ENCODE data around the gene POU6F2. TPM values are rescaled to one million over a fixed set of nuclear protein-coding genes. Genes with fewer than 3 reads are reported as not detected.

Gene POU6F2
- total RNA-seq, 8 experiments from 2014 or later = 0.15 to 11.1 (median 6.9) TPM; not detected in 1

DNA sequence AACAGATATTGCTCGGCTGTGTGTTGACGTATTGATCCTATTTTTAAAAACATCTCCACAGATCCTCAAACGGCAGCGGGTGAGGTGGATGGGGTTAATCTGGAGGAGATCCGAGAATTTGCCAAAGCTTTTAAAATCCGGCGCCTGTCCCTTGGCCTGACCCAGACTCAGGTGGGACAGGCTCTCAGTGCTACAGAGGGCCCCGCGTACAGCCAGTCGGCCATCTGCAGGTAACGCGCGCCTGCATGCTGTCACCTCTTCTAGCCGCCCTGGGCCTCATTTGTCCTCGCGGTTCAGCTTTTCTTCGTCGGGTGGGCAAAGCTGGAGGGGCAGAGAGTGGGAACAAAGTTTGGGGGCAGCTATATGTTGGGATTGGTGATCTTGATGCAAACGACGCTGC lies 482.8 kb downstream of the POU6F2 start:
- WGBS, 10 experiments = 73 to 100% (median 98%) methylated on average over 1 to 18 of the region's 20 CpGs; no CpG with 5 or more reads in 4 of the 10 experiments
- in situ Hi-C loops (cut with MboI; ENCODE audit: low pct_unique_long_range_greater_than_20kb in 2 of 9, low sequenced_read_pairs in 9 of 9, unreplicated experiment in 9 of 9) = loop anchor here in 6 of 9 experiments (10.0 to 25.0 kb wide), 3 partner anchors 523 to 673 kb away; no protein-coding TSS in a partner anchor
- Histone ChIP-seq H3K4me3 (no peak overlapping the region), H3K4me1 (replicated peaks in 1 of 2) (peaks cover 11 to 13% of the 10 kb centered on the region in 2 donors), H3K27ac (no peak overlapping the region)
- no peak for ATAC-seq (replicated peaks in 6 of 8)

DNA sequence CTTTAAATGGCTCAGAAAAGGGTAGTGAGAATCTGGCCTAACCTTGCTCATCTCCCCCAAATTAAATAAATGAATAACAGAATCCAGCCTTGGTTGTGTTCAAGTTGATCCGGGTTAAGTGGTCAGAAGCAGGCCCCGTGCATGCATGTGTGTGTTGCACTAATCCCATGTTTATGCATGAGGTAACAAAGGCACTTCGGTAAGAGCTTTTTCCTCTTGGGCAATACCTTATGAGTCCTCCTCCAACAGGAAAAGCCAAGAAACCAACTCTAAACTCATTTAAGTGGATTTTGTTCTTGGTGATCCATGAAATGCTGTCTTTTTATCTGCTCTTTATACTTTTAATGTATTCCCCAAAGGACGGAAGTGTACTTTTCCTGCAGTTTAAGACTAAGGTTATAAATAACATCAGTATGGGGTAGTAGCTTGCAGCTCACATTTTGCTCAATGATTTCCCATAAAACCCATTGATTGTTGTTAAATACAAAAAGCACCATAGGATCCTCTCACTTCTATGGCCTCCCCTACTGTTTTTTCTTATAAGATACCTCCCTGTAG lies 483.6 kb downstream of the POU6F2 start:
- Histone ChIP-seq H3K27ac (no peak overlapping the region), H3K4me1 (replicated peaks in 1 of 2) (peaks cover 11 to 13% of the 10 kb centered on the region in 2 donors), H3K4me3 (no peak overlapping the region)
- ATAC-seq (replicated peaks in 6 of 8) = no peak
- WGBS, 10 experiments = 50 to 100% (median 70%) methylated on average over 1 to 4 of the region's 4 CpGs; no CpG with 5 or more reads in 2 of the 10 experiments
- in situ Hi-C loops (cut with MboI; ENCODE audit: low pct_unique_long_range_greater_than_20kb in 2 of 9, low sequenced_read_pairs in 9 of 9, unreplicated experiment in 9 of 9) = loop anchor here in 6 of 9 experiments (10.0 to 25.0 kb wide), 3 partner anchors 524 to 674 kb away; no protein-coding TSS in a partner anchor

DNA sequence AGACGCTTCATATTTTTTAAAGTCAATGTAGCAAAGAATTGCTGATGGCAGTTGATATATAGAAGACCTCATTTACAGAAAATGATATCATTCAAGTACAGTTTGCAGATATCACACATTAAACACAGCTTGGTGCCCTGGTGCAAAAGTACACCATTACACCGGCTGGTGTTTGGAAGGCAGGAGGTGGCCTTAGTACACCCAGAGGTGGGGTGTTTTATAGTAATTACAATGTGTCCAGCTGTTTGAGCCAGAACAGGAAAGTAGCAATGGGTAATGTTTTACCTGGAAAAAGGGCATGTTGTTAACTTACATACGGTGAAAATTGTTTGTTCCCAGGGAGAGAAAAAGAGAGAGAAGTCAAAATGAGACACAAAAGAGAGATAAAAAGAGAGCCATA lies 485.5 kb downstream of the POU6F2 start:
- in situ Hi-C loops (cut with MboI; ENCODE audit: low pct_unique_long_range_greater_than_20kb in 2 of 9, low sequenced_read_pairs in 9 of 9, unreplicated experiment in 9 of 9) = loop anchor here in 6 of 9 experiments (10.0 to 25.0 kb wide), 3 partner anchors 526 to 676 kb away; no protein-coding TSS in a partner anchor
- WGBS, 10 experiments = 74 to 100% (median 88%) methylated on average over 1 to 3 of the region's 3 CpGs; no CpG with 5 or more reads in 1 of the 10 experiments
- Histone ChIP-seq H3K27ac (no peak overlapping the region), H3K4me1 (replicated peaks in 1 of 2) (peaks cover 10 to 16% of the 10 kb centered on the region in 2 donors), H3K4me3 (no peak overlapping the region)
- no peak for ATAC-seq (replicated peaks in 6 of 8)

DNA sequence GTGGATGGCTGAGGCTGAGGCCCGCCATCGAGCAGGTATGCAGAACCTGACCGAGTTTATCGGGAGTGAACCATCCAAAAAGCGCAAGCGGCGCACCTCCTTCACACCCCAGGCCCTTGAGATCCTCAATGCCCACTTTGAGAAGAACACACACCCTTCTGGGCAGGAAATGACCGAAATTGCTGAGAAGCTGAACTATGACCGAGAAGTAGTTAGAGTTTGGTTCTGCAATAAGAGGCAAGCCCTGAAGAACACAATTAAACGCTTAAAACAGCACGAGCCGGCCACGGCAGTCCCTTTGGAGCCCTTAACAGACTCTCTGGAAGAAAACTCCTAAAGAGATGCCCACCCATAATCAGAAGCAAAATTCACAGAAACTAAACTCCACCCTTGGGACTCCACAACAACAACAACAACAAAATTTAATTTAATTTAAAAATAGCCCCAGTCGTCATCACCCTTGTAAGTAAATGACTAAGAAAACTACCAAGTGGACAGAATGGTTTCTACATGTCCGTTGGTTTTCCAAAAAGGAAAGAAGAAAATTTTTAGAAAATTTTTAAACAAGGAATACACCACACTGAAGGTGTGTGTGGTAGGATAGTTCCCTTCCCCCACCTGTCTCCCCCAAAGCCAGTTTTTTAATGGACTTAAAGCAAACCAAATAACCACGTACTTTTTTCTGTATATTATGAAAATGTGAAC lies 486.8 kb downstream of the POU6F2 start:
- WGBS, 10 experiments = 17 to 88% (median 55%) methylated on average over 1 to 15 of the region's 16 CpGs; no CpG with 5 or more reads in 1 of the 10 experiments
- Histone ChIP-seq H3K27ac (no peak overlapping the region), H3K4me3 (no peak overlapping the region), H3K4me1 (replicated peaks in 1 of 2) (peaks cover 4 to 12% of the 10 kb centered on the region in 2 donors)
- peak in 1 of 8 experiments; percentile 29 for ATAC-seq (replicated peaks in 6 of 8)
- in situ Hi-C loops (cut with MboI; ENCODE audit: low pct_unique_long_range_greater_than_20kb in 2 of 9, low sequenced_read_pairs in 9 of 9, unreplicated experiment in 9 of 9) = loop anchor here in 6 of 9 experiments (10.0 to 25.0 kb wide), 3 partner anchors 527 to 677 kb away; no protein-coding TSS in a partner anchor

DNA sequence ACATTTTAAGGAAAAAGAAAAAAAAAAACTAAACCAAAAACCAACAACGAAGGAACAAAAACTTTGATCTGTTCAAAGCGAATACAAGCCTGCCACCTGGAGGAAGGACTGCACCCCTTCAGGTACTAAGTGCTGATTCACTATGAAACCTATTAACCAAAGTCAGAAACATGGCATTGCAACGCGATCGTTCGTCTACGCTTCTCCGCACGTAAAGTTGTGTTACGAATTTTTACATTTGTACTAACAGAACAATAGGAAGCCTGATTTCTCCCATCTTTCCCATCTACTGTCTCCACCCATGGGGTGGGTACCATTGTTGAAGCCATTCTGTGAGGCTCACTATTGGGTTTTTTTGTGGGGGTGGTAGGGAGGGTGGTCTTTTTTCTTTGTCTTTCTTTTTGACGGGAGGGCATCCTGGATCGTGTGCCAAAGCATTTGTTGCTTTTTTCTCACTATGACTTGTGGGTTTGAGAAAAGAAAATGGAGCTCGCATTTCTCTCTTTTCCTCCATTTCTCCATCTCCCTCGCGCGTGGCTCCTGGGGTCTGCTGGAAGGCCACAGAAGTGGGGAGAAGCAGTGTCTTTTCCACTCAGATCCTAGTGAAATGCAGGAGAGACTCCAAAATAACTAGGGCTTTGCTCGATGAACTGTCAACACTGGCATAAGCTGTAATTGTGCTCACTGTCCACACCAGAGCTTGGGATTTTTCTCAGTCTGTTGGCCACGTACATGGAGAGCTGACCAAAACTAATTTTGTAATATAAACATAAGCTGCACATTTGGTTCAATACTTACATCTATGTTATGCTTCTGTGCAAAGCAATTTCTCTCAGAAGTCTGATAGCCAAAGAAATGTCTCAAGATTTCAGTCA lies 487.6 kb downstream of the POU6F2 start:
- peak in 7 of 8 experiments; percentile 43 to 88 (median 60) for ATAC-seq (replicated peaks in 6 of 8)
- peaks cover 2 to 9% of the 10 kb centered on the region in 2 donors for H3K4me1 ChIP-seq (replicated peaks in 1 of 2)
- no peak overlapping the region for H3K27ac ChIP-seq
- H3K4me3 ChIP-seq = no peak overlapping the region
- 8 to 100% (median 64%) methylated on average over 1 to 17 of the region's 18 CpGs for WGBS, 10 experiments
- in situ Hi-C loops (cut with MboI; ENCODE audit: low pct_unique_long_range_greater_than_20kb in 2 of 9, low sequenced_read_pairs in 9 of 9, unreplicated experiment in 9 of 9) = loop anchor here in 6 of 9 experiments (10.0 to 25.0 kb wide), 3 partner anchors 528 to 678 kb away; no protein-coding TSS in a partner anchor

DNA sequence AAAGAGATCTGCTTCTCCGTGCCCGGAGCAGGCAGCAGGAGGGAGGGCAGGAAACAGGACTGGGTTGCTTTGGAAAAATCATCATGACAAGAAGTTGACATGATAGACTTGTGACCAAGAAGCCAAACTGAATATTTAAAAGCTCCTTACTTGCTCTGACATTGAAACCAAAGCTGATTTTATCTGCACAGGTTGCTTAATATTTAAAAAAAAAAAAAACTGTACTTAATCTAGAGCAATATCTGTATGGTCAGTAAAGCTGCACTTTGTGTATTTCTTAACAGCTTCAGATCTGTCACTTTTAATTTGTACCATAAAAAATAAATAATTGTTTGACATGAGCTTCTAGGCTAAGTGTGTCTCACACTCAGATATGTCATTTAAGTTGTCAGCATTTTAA lies 490.6 kb downstream of the POU6F2 start:
- no peak overlapping the region for H3K4me3 ChIP-seq
- H3K27ac ChIP-seq = no peak overlapping the region
- peaks cover 0 to 6% of the 10 kb centered on the region in 2 donors for H3K4me1 ChIP-seq (replicated peaks in 1 of 2)
- in situ Hi-C loops (cut with MboI; ENCODE audit: low pct_unique_long_range_greater_than_20kb in 2 of 9, low sequenced_read_pairs in 9 of 9, unreplicated experiment in 9 of 9) = loop anchor here in 6 of 9 experiments (10.0 to 25.0 kb wide), 3 partner anchors 531 to 681 kb away; no protein-coding TSS in a partner anchor
- ATAC-seq (replicated peaks in 6 of 8) = no peak
- WGBS, 10 experiments = 0 to 100% (median 83%) methylated on average over 1 to 2 of the region's 2 CpGs; no CpG with 5 or more reads in 3 of the 10 experiments

DNA sequence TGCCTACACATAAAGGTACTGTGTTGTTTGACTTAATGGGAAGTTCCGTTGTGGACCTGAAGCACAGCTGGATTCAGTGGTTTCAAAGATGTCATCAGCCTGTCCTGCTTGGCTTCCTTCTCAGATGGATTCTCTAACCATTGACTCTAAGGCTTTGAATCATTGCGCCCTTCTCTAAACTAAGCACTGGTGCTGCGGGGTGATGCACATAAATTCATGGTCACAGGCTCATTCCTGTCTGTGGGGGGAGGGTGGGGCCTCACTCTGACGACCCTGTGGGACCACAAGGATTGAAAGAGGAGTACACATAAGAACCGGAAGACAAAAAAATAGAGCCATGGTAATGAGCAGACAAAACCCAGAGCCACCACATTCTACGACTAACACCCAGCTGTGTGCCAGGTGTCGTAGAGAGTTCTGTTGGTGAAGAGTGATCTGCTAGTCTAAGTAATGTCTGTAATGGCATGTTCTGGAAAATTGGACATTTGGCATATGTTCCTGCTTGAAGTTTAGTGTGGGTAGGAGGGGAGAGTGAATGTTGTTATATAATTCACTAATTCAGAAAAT lies 491.2 kb downstream of the POU6F2 start:
- H3K4me1 ChIP-seq (replicated peaks in 1 of 2) = peaks cover 0 to 6% of the 10 kb centered on the region in 2 donors
- H3K27ac ChIP-seq = no peak overlapping the region
- no peak overlapping the region for H3K4me3 ChIP-seq
- in situ Hi-C loops (cut with MboI; ENCODE audit: low pct_unique_long_range_greater_than_20kb in 2 of 9, low sequenced_read_pairs in 9 of 9, unreplicated experiment in 9 of 9) = loop anchor here in 6 of 9 experiments (10.0 to 25.0 kb wide), 3 partner anchors 532 to 682 kb away; no protein-coding TSS in a partner anchor
- ATAC-seq (replicated peaks in 6 of 8) = peak in 2 of 8 experiments; percentile 20 to 52
- WGBS, 10 experiments = 8 to 94% (median 60%) methylated on average over 1 to 6 of the region's 7 CpGs; no CpG with 5 or more reads in 1 of the 10 experiments

DNA sequence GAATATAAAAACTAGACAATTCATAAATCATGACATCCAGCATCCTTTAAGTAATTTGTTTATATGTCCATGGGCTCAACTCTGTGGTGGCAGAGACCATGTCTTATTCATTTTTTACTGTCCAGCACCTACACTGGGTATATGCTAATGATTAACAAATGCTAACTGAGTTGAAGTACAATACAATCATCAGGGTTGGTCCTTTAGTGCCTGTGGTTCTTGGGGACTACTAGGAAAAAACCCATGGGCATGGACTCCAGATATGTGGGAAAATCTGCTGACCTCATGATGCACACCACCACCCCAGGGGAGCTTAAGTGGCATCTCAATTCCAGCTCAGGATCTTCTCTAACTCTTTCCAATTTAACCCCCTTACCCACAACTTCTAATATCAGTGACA lies 503.2 kb downstream of the POU6F2 start:
- Histone ChIP-seq H3K4me1 (replicated peaks in 1 of 2) (no peaks in the 10 kb centered on the region), H3K4me3 (no peak overlapping the region), H3K27ac (no peak overlapping the region)
- no peak for ATAC-seq (replicated peaks in 6 of 8)
- in situ Hi-C loops (cut with MboI; ENCODE audit: low pct_unique_long_range_greater_than_20kb in 2 of 9, low sequenced_read_pairs in 9 of 9, unreplicated experiment in 9 of 9) = no loop called here

DNA sequence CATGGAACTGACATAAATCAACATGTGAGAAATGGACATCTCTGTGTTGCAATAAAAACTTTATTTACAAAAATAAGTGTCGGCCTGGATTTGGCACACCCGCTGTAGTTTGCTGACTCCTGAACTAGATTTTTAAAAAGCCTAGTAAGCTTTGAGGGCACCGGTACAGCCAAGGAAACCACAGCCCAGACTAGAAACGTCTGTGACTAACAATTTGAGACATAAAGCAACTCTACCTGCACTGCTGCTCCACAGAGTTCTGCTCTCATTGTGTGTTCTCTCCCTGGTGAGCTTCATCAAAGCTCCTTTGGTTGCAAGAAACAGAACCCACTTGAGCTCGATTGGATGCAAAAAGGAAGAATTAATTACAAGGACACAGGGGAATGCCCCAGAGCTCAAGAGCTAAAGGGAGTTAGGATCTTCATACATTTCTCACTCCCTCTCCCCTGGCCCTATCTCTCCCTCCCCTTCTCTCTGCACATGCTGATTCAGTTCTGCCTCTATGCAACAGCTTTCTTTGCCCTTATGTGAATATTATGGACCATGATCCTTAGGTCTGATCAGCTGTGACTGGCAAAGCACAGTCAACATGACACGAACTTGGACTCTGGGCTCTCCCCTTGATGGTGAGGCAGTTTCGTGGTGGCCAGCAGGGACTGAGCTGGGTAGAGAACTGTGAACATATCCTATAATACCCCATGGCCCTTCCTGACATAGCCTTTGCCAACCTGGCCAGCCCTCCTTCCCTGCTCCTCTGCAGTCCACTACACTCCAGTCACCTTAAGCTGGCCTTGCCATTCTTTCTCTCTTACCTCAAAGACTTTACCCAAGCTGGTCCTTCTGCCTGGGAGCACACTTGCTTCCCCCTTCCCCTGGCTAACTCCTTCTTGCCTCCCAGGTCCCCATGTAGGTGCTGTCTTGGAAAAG lies 511.0 kb downstream of the POU6F2 start:
- in situ Hi-C loops (cut with MboI; ENCODE audit: low pct_unique_long_range_greater_than_20kb in 2 of 9, low sequenced_read_pairs in 9 of 9, unreplicated experiment in 9 of 9) = no loop called here
- H3K27ac ChIP-seq = no peak overlapping the region
- peak in 1 of 8 experiments; percentile 16 for ATAC-seq (replicated peaks in 6 of 8)
- WGBS, 10 experiments = 0 to 95% (median 75%) methylated on average over 1 to 5 of the region's 7 CpGs; no CpG with 5 or more reads in 2 of the 10 experiments
- no peak overlapping the region for H3K4me3 ChIP-seq
- H3K4me1 ChIP-seq (replicated peaks in 1 of 2) = peaks cover 0 to 3% of the 10 kb centered on the region in 2 donors

DNA sequence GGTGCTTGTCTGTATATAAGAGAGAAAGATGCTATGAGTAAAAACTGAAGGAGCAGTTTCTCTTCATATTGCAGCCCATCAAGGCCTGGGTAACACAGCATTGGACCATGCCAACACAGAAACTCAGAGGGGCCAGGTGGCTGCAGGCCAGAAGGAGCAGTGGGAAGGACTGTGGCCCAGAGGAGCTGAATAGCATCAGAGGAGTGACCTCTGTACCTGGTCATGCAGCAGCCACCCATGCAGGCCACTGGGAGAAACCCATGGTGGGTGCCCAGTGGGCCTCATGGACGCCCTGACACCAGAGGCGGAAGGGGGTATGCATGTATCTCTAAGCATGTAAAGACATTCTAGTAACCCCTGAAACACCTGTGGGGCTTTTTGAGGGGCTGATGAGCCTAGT lies 512.6 kb downstream of the POU6F2 start:
- 80 to 92% methylated on average over 2 of the region's 2 CpGs; no CpG with 5 or more reads in 8 of the 10 experiments for WGBS, 10 experiments
- ATAC-seq (replicated peaks in 6 of 8) = no peak
- no peak overlapping the region for H3K27ac ChIP-seq
- peaks cover 0 to 3% of the 10 kb centered on the region in 2 donors for H3K4me1 ChIP-seq (replicated peaks in 1 of 2)
- H3K4me3 ChIP-seq = no peak overlapping the region
- in situ Hi-C loops (cut with MboI; ENCODE audit: low pct_unique_long_range_greater_than_20kb in 2 of 9, low sequenced_read_pairs in 9 of 9, unreplicated experiment in 9 of 9) = no loop called here

DNA sequence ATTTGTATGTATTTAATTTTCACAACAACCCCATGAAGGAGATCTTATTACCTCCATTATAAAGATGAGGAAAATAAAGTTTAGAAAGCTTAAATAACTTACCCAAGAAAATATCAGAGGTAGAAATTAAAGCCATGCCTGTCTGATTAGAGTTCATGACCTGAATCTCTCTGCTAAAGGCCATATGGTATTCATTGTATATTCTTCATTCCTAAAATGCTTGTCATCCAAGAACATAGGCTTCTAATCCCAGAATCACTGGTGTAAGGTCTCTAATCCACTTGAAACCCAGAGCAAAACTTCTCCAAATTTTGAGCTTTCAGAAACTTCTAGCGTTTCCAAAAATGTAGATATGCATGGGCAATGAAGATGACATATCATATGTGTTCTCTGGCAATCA lies 516.2 kb downstream of the POU6F2 start:
- WGBS, 10 experiments = 0 to 100% (median 33%) methylated on average over 1 of the region's 1 CpG; no CpG with 5 or more reads in 1 of the 10 experiments
- in situ Hi-C loops (cut with MboI; ENCODE audit: low pct_unique_long_range_greater_than_20kb in 2 of 9, low sequenced_read_pairs in 9 of 9, unreplicated experiment in 9 of 9) = no loop called here
- no peak overlapping the region for H3K27ac ChIP-seq
- no peak for ATAC-seq (replicated peaks in 6 of 8)
- H3K4me1 ChIP-seq (replicated peaks in 1 of 2) = peaks cover 3 to 4% of the 10 kb centered on the region in 2 donors
- H3K4me3 ChIP-seq = no peak overlapping the region
